HEK293 (cell line): Measurements from ENCODE around the gene FIGN.

Source experiments
- CTCF ChIA-PET: fragments of 350-600 bp; formaldehyde crosslinking; extraction: SDS; loops from one replicate; lab custom pipeline; 2021; ENCODE audit warnings: antibody characterized with exemption; lab: Yijun Ruan, JAX
- POLR2A ChIA-PET: fragments of 300-600 bp; formaldehyde crosslinking; extraction: SDS; loops from one replicate; lab custom pipeline; 2020; ENCODE audit warnings: antibody characterized with exemption, inconsistent platforms; lab: Yijun Ruan, JAX
- H3K27ac ChIP-seq: fragments of 200-500 bp; sonication (Bioruptor generic); 2 replicates; pipeline ENCODE4 v1.5.1; 2014; ENCODE audit warnings: low read depth, low read length, control low read depth, inconsistent platforms; ENCODE audit errors: extremely low read depth
- H3K36me3 ChIP-seq, 2 experiments: fragments of 200-500 bp in 1 of 2; sonication (Bioruptor generic) in 1 of 2; 1 replicate in 1 of 2; 2 replicates in 1 of 2; pipeline ENCODE4 v1.5.1; 2014 to 2017; ENCODE audit warnings: inconsistent platforms in 2 of 2, low read length in 2 of 2; ENCODE audit not compliant: control insufficient read depth in 2 of 2, insufficient read depth in 1 of 2
- H3K4me1 ChIP-seq: fragments of 200-500 bp; sonication (Bioruptor generic); 2 replicates; pipeline ENCODE4 v1.5.1; 2014; ENCODE audit warnings: mild to moderate bottlenecking, low read length, inconsistent platforms; ENCODE audit not compliant: control insufficient read depth, insufficient read depth
- H3K4me3 ChIP-seq: 2 replicates; pipeline ENCODE4 v1.5.1; 2011; ENCODE audit warnings: low read depth, mild to moderate bottlenecking, control low read depth, low read length, moderate library complexity
- H3K9me3 ChIP-seq: fragments of 200-500 bp; sonication (Bioruptor generic); 2 replicates; pipeline ENCODE4 v1.5.1; 2014; ENCODE audit warnings: low read depth, low read length, inconsistent platforms; ENCODE audit not compliant: control insufficient read depth, insufficient read depth
- BCL11A ChIP-seq: fragments of 450-650 bp; formaldehyde crosslinking; IDR thresholded peaks from 2 replicates; pipeline ENCODE4 v1.5.1; 2016; ENCODE audit warnings: low read depth, missing biosample characterization, missing genetic modification characterization
- BCL11B ChIP-seq: fragments of 450-650 bp; formaldehyde crosslinking; IDR thresholded peaks from 2 replicates; pipeline ENCODE4 v1.5.1; 2016; ENCODE audit warnings: low read depth, missing biosample characterization, missing genetic modification characterization
- KLF7 ChIP-seq: fragments of 450-650 bp; formaldehyde crosslinking; IDR thresholded peaks from 2 replicates; pipeline ENCODE4 v1.5.1; 2016; ENCODE audit warnings: missing biosample characterization, missing genetic modification characterization, borderline replicate concordance
- KLF8 ChIP-seq: fragments of 450-650 bp; formaldehyde crosslinking; IDR thresholded peaks from 2 replicates; pipeline ENCODE4 v1.5.1; 2016; ENCODE audit warnings: missing biosample characterization, missing genetic modification characterization
- TSHZ1 ChIP-seq: fragments of 450-650 bp; formaldehyde crosslinking; IDR thresholded peaks from 2 replicates; pipeline ENCODE4 v1.5.1; 2016; ENCODE audit warnings: missing biosample characterization, missing genetic modification characterization, borderline replicate concordance
- WT1 ChIP-seq: fragments of 450-650 bp; formaldehyde crosslinking; IDR thresholded peaks from 2 replicates; pipeline ENCODE4 v1.5.1; 2016; ENCODE audit warnings: missing biosample characterization, missing genetic modification characterization
- YY1 ChIP-seq: fragments of 450-650 bp; formaldehyde crosslinking; IDR thresholded peaks from 2 replicates; pipeline ENCODE4 v1.5.1; 2018; ENCODE audit warnings: missing biosample characterization, missing genetic modification characterization
- ZBTB17 ChIP-seq: fragments of 450-650 bp; formaldehyde crosslinking; IDR thresholded peaks from 2 replicates; pipeline ENCODE4 v1.5.1; 2016; ENCODE audit warnings: missing biosample characterization, missing genetic modification characterization
- ZBTB21 ChIP-seq: fragments of 450-650 bp; formaldehyde crosslinking; IDR thresholded peaks from 2 replicates; pipeline ENCODE4 v1.5.1; 2017; ENCODE audit warnings: missing biosample characterization, missing genetic modification characterization
- ZBTB44 ChIP-seq: fragments of 450-650 bp; IDR thresholded peaks from 2 replicates; pipeline ENCODE4 v1.5.1; 2018; ENCODE audit warnings: missing biosample characterization, mild to moderate bottlenecking, missing genetic modification characterization
- ZBTB48 ChIP-seq: fragments of 450-650 bp; formaldehyde crosslinking; IDR thresholded peaks from 2 replicates; pipeline ENCODE4 v1.5.1; 2016; ENCODE audit warnings: missing biosample characterization, missing genetic modification characterization
- ZBTB7A ChIP-seq: fragments of 450-650 bp; formaldehyde crosslinking; IDR thresholded peaks from 2 replicates; pipeline ENCODE4 v1.5.1; 2016; ENCODE audit warnings: low read depth, missing biosample characterization, missing genetic modification characterization
- ZNF211 ChIP-seq: fragments of 450-650 bp; formaldehyde crosslinking; IDR thresholded peaks from 2 replicates; pipeline ENCODE4 v1.5.1; 2016; ENCODE audit warnings: low read depth, missing biosample characterization, missing genetic modification characterization
- ZNF274 ChIP-seq, 2 experiments: fragments of 200-500 bp in 1 of 2; fragments of 450-650 bp in 1 of 2; sonication (Bioruptor generic) in 1 of 2; formaldehyde crosslinking in 1 of 2; IDR thresholded peaks; 2 replicates each; pipeline versions ENCODE4 v1.5.1 to v1.6.1; 2014 to 2016; ENCODE audit warnings: borderline replicate concordance in 1 of 2, inconsistent platforms in 1 of 2, low read length in 1 of 2, missing biosample characterization in 1 of 2, missing genetic modification characterization in 1 of 2
- ZNF341 ChIP-seq: fragments of 450-650 bp; formaldehyde crosslinking; IDR thresholded peaks from 2 replicates; pipeline ENCODE4; 2016; ENCODE audit warnings: low read depth, missing biosample characterization, missing genetic modification characterization
- ZNF529 ChIP-seq: fragments of 450-650 bp; formaldehyde crosslinking; IDR thresholded peaks from 2 replicates; pipeline ENCODE4 v1.5.1; 2017; ENCODE audit warnings: missing genetic modification characterization, missing biosample characterization; ENCODE audit not compliant: insufficient replicate concordance
- ZNF701 ChIP-seq: fragments of 450-650 bp; formaldehyde crosslinking; IDR thresholded peaks from 2 replicates; pipeline ENCODE4 v1.5.1; 2016; ENCODE audit warnings: missing biosample characterization, missing genetic modification characterization
- ZNF830 ChIP-seq: fragments of 450-650 bp; IDR thresholded peaks from 2 replicates; pipeline ENCODE4 v1.5.0; 2018; ENCODE audit warnings: missing biosample characterization, missing genetic modification characterization, low read depth, mild to moderate bottlenecking, moderate library complexity
- TF ChIP-seq, protein P1 (sequence below): fragments of 450-650 bp; formaldehyde crosslinking; IDR thresholded peaks from 2 replicates; pipeline ENCODE4 v1.5.1; 2016; ENCODE audit warnings: missing biosample characterization, missing genetic modification characterization
- TF ChIP-seq, protein P2 (sequence below): fragments of 450-650 bp; formaldehyde crosslinking; IDR thresholded peaks from 2 replicates; pipeline ENCODE4 v1.5.1; 2016; ENCODE audit warnings: missing biosample characterization, missing genetic modification characterization

Gene FIGN

GRCh38 chr2:163662141-163662780, 73.5 kb downstream of the FIGN start (continued):
- TF ChIP-seq ZBTB21 (tag by site-specific recombination) (no peak), TSHZ1 (tag by site-specific recombination) (no peak), YY1 (tag by site-specific recombination) (no peak)
- TF ChIP-seq, protein P1, sequence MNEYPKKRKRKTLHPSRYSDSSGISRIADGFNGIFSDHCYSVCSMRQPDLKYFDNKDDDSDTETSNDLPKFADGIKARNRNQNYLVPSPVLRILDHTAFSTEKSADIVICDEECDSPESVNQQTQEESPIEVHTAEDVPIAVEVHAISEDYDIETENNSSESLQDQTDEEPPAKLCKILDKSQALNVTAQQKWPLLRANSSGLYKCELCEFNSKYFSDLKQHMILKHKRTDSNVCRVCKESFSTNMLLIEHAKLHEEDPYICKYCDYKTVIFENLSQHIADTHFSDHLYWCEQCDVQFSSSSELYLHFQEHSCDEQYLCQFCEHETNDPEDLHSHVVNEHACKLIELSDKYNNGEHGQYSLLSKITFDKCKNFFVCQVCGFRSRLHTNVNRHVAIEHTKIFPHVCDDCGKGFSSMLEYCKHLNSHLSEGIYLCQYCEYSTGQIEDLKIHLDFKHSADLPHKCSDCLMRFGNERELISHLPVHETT (tag by site-specific recombination): no peak

- Histone ChIP-seq H3K9me3 (no peaks in the 10 kb centered on the region), H3K36me3 (no peaks in the 10 kb centered on the region), H3K27ac (no peak overlapping the region), H3K4me3 (no peak overlapping the region), H3K4me1 (peaks cover 5% of the 10 kb centered on the region)
- no peak for TF ChIP-seq WT1 (tag by site-specific recombination)
- no peak for TF ChIP-seq ZNF830 (tag by site-specific recombination)
- TF ChIP-seq ZNF274 (IDR thresholded peaks at IDR 0.05; ENCODE audit: low read length): no peak
- no peak for TF ChIP-seq ZNF274 (tag by site-specific recombination; IDR thresholded peaks at IDR 0.05; ENCODE audit: borderline replicate concordance)
- TF ChIP-seq KLF8: no peak
- TF ChIP-seq BCL11B: no peak
- no peak for TF ChIP-seq KLF7 (tag by site-specific recombination)
- no peak for TF ChIP-seq ZBTB48 (tag by site-specific recombination)
- TF ChIP-seq ZBTB44 (tag by site-specific recombination): no peak
- TF ChIP-seq, protein P1 (tag by site-specific recombination): no peak
- no peak for TF ChIP-seq ZNF529
- TF ChIP-seq ZNF341: no peak
- no peak for TF ChIP-seq ZNF701
- ChIA-PET POLR2A (no interaction called here), CTCF (interaction anchor here (0.5 kb wide), 1 partner anchor 15 kb away, joined by 5 read pairs; no protein-coding TSS in a partner anchor)
These were observed 76.6 kb downstream of the FIGN start for GRCh38 chr2:163659224-163659623.

DNA sequence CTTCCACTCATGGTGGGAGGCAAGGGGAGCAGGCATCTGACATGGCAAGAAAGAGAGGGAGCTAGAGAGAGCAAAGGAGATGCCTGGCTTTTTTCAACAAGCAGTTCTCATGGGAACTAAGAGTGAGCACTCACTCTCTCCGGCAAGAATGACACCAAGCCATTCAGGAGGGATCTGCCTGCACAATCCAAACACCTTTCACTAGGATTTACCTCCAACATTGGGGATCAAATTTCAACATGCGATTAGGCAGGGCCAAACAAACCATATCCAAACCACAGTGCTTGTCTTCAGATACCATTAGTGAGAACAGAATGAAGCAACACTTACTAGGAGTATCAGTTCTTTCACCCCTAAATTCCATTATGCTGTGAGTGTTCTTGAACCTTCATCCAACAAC, 77.3 kb downstream of the FIGN start:
- no peaks in the 10 kb centered on the region for H3K9me3 ChIP-seq
- no peaks in the 10 kb centered on the region for H3K36me3 ChIP-seq
- no peak overlapping the region for H3K27ac ChIP-seq
- peaks cover 5% of the 10 kb centered on the region for H3K4me1 ChIP-seq
- no peak overlapping the region for H3K4me3 ChIP-seq
- ChIA-PET CTCF (no interaction called here), POLR2A (no interaction called here)
- TF ChIP-seq, protein P2, sequence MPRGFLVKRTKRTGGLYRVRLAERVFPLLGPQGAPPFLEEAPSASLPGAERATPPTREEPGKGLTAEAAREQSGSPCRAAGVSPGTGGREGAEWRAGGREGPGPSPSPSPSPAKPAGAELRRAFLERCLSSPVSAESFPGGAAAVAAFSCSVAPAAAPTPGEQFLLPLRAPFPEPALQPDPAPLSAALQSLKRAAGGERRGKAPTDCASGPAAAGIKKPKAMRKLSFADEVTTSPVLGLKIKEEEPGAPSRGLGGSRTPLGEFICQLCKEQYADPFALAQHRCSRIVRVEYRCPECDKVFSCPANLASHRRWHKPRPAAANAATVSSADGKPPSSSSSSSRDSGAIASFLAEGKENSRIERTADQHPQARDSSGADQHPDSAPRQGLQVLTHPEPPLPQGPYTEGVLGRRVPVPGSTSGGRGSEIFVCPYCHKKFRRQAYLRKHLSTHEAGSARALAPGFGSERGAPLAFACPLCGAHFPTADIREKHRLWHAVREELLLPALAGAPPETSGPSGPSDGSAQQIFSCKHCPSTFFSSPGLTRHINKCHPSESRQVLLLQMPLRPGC (tag by site-specific recombination): no peak
- TF ChIP-seq ZNF211: no peak
- no peak for TF ChIP-seq ZBTB17 (tag by site-specific recombination)
- no peak for TF ChIP-seq BCL11A (tag by site-specific recombination)
- no peak for TF ChIP-seq ZBTB7A
